Measurements from ENCODE around the gene TSPAN31.
A peak's percentile ranks its signal among the peaks of the same experiment; 100 is the strongest.

TSPAN31 gene

GRCh38 chr12:57743769-57744168, 1.1 kb upstream of the TSPAN31 start:
- no peak for ATAC-seq

DNA sequence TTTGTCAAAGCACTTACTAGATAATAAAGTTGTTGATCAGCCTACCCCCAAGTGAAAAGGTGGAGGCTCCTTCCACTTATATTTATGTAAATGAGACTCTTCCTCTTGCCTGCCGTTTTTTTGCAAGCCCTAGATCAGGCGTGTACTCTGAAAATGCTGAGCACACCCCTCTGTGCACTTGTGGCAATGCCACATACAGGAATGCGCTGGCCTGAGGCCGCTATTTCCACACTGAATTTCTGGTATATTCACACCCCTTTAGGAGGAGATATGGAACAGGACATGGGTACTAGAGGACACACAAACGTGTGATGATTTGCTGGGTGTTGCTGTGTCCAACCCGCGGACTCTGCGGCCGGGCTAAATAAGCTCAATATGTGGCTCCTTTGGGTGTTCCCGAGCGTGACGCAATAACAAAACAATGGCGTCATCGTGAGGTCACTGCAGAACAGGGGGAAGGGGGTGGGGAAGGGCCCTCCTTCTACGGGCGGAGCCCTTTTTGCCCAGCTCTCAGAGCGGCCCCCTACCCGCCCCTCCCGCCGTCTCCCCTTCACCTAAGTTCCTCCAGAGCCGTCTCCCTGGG, 554 bp upstream of the TSPAN31 start:
- ATAC-seq, result peak; percentile 48
- TF ChIP-seq ZNF70 (CRISPR knock-in tag; IDR thresholded peaks at IDR 0.05) (no peak; the same call in 1 of the 2 replicates), OSR1 (CRISPR knock-in tag; IDR thresholded peaks at IDR 0.05) (no peak), ZFP30 (CRISPR knock-in tag; IDR thresholded peaks at IDR 0.05) (no peak), CSRNP3 (CRISPR knock-in tag; IDR thresholded peaks at IDR 0.05) (0 out of 2 replicates have a peak, but pooled peaks have one; percentile 25), ARNTL (CRISPR knock-in tag; IDR thresholded peaks at IDR 0.05; ENCODE audit: borderline replicate concordance, low read depth) (no peak), CSDC2 (CRISPR knock-in tag; IDR thresholded peaks at IDR 0.05) (no peak), ZC3H10 (CRISPR knock-in tag; IDR thresholded peaks at IDR 0.05) (no peak), ZNF8 (CRISPR knock-in tag; IDR thresholded peaks at IDR 0.05) (no peak), TOX (CRISPR knock-in tag; IDR thresholded peaks at IDR 0.05; ENCODE audit: borderline replicate concordance) (0 out of 2 replicates have a peak, but pooled peaks have one; percentile 12), GLIS3 (CRISPR knock-in tag; IDR thresholded peaks at IDR 0.05) (no peak), TSHZ2 (CRISPR knock-in tag; IDR thresholded peaks at IDR 0.05) (no peak), RARB (CRISPR knock-in tag; IDR thresholded peaks at IDR 0.05) (no peak), SNAI2 (CRISPR knock-in tag; IDR thresholded peaks at IDR 0.05) (0 out of 2 replicates have a peak, but pooled peaks have one; percentile 8), ISL1 (CRISPR knock-in tag; IDR thresholded peaks at IDR 0.05) (no peak), ZNF565 (CRISPR knock-in tag; conservative IDR thresholded peaks at IDR 0.05; ENCODE audit: low read depth) (peak; percentile 51; the same call in 1 of the 2 replicates), TCF4 (CRISPR knock-in tag; IDR thresholded peaks at IDR 0.05; ENCODE audit: borderline replicate concordance) (no peak), PPARA (CRISPR knock-in tag; IDR thresholded peaks at IDR 0.05; ENCODE audit: borderline replicate concordance) (no peak), ZFP3 (CRISPR knock-in tag; IDR thresholded peaks at IDR 0.05) (no peak)
- TF ChIP-seq, protein P1, sequence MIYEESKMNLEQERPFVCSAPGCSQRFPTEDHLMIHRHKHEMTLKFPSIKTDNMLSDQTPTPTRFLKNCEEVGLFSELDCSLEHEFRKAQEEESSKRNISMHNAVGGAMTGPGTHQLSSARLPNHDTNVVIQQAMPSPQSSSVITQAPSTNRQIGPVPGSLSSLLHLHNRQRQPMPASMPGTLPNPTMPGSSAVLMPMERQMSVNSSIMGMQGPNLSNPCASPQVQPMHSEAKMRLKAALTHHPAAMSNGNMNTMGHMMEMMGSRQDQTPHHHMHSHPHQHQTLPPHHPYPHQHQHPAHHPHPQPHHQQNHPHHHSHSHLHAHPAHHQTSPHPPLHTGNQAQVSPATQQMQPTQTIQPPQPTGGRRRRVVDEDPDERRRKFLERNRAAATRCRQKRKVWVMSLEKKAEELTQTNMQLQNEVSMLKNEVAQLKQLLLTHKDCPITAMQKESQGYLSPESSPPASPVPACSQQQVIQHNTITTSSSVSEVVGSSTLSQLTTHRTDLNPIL (CRISPR knock-in tag; IDR thresholded peaks at IDR 0.05; ENCODE audit: low read depth), result peak; percentile 62; the same call in 1 of the 2 replicates

More at GRCh38 chr12:57743769-57744168, 1.1 kb upstream of the TSPAN31 start:
- TF ChIP-seq, protein P1 (CRISPR knock-in tag; IDR thresholded peaks at IDR 0.05; ENCODE audit: low read depth), result no peak
- TF ChIP-seq GLIS3 (CRISPR knock-in tag; IDR thresholded peaks at IDR 0.05) (no peak), ZFP30 (CRISPR knock-in tag; IDR thresholded peaks at IDR 0.05) (no peak), POU6F1 (CRISPR knock-in tag; IDR thresholded peaks at IDR 0.05; ENCODE audit: borderline replicate concordance, low read depth) (no peak), OSR1 (CRISPR knock-in tag; IDR thresholded peaks at IDR 0.05) (no peak), ZNF8 (CRISPR knock-in tag; IDR thresholded peaks at IDR 0.05) (no peak), CSDC2 (CRISPR knock-in tag; IDR thresholded peaks at IDR 0.05) (no peak), BACH2 (CRISPR knock-in tag; IDR thresholded peaks at IDR 0.05; ENCODE audit: borderline replicate concordance) (no peak), ISL1 (CRISPR knock-in tag; IDR thresholded peaks at IDR 0.05) (no peak), ARNTL (CRISPR knock-in tag; IDR thresholded peaks at IDR 0.05; ENCODE audit: borderline replicate concordance, low read depth) (no peak), CSRNP3 (CRISPR knock-in tag; IDR thresholded peaks at IDR 0.05) (no peak), ESRRG (CRISPR knock-in tag; IDR thresholded peaks at IDR 0.05) (no peak), ZFP3 (CRISPR knock-in tag; IDR thresholded peaks at IDR 0.05) (no peak), PPARA (CRISPR knock-in tag; IDR thresholded peaks at IDR 0.05; ENCODE audit: borderline replicate concordance) (no peak), ZC3H10 (CRISPR knock-in tag; IDR thresholded peaks at IDR 0.05) (no peak), TOX (CRISPR knock-in tag; IDR thresholded peaks at IDR 0.05; ENCODE audit: borderline replicate concordance) (no peak)

Data from SK-N-SH treated with all-trans-retinoic acid at 6 μM for 48 hours (cell line).